HG03378 (cell line): ENCODE results near the gene PHLDB1.
"Not testable (repeated sequence)": the region's sequence is repeated elsewhere in the genome, so short reads cannot be mapped to it uniquely, and the experiment has no call there.

Experiments used
- ATAC-seq: cut with Tn5 transposase; IDR thresholded peaks from one replicate; pipeline ENCODE4 v1.9.1; 2021; ENCODE audit warnings: mild to moderate bottlenecking, moderate library complexity; ENCODE audit not compliant: unreplicated experiment

PHLDB1 gene

DNA sequence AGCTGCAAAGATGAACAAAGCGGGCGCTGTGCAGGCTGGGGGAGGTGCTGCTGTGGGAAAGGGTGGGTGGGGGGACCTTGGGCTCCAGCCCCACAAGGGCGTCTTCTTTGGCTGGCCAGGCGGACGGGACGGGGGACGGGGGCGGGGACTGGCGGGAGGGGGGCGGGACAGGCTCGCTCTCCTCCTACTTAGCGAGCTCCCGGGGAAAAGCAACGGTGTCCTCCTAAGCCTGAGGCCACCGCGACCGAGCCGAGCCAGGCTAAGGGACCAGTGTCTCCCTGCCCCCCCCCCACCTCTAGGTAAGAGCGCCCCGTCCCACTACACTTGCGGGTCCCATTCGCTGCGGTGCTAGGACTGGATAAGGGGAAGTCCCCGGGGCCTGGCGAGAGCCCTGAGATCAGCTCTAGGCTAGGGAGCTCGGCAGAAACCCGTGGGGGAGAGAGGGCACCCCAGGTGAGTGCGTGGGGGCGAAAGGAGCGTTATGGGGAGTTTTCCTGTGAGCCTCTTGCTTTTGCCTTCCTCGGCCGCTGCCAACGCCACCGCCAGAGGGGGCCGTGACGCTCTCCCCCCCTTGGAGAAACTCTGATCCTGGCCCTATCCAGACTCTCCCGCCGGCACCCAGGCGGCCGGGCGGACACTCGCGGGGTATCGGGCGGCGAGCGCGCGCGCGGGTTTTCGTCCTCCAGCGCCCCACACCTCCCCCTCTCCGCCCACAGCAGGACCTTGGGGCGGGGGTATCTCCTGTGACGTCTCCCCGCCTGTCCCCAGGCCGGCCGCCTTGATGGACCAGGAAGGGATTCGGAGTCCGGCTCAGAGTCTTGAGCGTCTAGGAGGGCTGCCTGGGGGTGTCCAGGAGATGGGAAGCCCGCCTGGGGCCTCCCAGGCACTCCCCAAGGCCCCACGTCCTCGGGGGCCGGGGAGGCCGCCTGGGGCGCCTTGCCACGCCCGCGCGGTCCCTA is at the start of gene PHLDB1:
TSS of gene PHLDB1 (plus strand) at position 215 of the 959 bp plus-strand sequence. CDS start 6,222 bp downstream, outside the sequence.
- ATAC-seq, result no peak

DNA sequence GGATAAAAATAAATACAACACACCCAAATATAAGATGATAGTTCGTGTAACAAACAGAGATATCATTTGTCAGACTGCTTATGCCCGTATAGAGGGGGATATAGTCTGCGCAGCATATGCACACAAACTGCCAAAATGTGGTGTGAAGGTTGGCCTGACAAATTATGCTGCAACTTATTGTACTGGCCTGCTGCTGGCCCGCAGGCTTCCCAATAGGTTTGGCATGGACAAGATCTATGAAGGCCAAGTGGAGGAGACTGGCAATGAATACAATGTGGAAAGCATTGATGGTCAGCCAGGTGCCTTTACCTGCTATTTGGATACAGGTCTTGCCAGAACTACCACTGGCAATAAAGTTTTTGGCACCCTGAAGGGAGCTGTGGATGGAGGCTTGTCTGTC is 46.6 kb upstream of the PHLDB1 start:
- ATAC-seq, result no peak

GRCh38 chr11:118565051-118565450 is 42.4 kb upstream of the PHLDB1 start:
- no peak for ATAC-seq

- ATAC-seq, result no peak
Measured at GRCh38 chr11:118569670-118570069, 37.7 kb upstream of the PHLDB1 start.

DNA sequence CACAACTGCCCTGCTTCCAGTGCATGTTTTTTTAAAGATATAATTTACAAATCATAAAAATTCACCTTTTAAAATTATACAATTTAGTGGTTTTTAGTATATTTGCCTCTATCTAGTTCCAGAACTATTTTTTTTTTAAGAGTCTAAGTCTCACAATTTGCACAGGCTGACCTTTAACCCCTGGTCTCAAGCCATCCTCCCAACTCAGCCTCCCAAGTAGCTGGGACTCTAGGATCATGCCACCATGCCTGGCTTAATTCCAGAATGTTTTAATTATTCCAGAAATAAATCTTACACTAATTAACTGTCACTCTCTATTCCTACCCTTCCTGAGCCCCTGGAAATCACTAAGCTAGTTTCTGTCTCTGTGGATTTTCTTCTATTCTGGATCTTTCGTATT is 36.6 kb upstream of the PHLDB1 start:
- ATAC-seq, result no peak

GRCh38 chr11:118571701-118572060 is 35.7 kb upstream of the PHLDB1 start:
- ATAC-seq, result not testable (repeated sequence)

DNA sequence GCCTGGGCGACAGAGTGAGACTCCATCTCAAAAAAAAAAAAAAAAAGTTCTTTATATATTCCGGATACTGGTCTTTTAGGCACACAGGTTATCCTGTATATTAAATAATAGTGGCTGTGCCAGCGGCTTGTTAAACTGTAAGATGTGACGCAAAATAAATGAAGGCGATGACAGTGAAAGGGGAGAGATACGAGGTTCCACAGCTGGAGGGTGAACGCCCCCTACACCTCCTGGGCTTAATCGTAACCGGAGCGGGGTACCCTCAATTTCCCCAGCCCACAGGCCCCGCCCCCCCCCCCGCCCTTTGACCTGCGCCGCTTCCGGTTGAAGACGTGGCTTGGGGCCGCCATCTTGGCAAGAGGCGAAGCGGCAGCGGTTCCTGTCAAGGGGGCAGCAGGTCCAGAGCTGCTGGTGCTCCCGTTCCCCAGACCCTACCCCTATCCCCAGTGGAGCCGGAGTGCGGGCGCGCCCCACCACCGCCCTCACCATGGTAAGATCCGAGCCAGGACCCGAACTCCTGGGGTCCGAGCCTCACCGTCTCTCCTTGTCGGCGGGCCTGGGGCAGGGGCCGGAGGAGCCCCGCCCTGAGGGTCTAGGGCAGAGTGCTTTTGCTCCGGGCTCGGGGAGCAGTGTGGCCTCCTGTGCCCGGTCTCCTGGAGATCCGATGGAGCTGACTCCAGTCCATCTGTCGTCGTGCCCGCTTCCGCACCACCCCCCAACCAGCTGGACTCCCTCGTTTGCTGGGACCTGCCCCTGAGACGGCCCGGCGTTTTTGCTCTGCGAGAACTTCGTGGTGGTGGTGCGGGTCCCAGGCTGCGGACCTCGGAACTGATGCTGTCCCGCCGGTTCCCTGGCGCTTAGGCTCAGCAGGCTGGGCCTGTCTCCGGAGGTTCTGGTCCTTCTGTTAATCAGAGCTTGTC is 35.1 kb upstream of the PHLDB1 start, which contains the start of gene ARCN1:
TSS of gene ARCN1 (plus strand) at position 349 of the 920 bp plus-strand sequence. CDS start at position 488, 139 bp downstream.
- peak; percentile 48 for ATAC-seq

DNA sequence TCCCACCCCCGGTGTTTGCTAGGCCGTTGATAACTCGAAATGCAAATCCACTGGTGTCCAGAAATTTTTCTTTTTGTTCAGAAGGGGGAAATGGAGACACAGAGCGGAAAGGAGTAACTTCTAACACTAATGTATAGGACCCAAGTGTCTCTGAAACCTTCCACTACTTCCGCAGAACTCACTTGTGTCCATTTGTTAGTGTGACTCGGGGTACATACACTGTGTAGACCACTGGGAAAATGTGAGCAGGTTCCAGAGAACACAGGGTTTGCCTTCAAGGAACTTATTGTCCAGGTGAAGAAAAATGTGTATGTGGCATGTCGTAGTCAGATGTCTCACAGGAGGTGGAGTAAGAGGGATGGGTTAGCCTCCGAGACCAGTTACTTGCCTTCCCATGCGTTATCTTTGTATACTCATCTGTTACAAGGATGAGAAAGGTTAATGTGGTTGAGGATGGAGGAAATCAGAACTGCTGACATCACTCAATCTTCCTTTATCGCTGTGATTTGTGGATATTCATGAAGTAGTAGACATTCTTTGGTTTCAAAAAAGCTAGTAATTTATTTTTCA is 34.3 kb upstream of the PHLDB1 start:
- ATAC-seq, result peak; percentile 25

DNA sequence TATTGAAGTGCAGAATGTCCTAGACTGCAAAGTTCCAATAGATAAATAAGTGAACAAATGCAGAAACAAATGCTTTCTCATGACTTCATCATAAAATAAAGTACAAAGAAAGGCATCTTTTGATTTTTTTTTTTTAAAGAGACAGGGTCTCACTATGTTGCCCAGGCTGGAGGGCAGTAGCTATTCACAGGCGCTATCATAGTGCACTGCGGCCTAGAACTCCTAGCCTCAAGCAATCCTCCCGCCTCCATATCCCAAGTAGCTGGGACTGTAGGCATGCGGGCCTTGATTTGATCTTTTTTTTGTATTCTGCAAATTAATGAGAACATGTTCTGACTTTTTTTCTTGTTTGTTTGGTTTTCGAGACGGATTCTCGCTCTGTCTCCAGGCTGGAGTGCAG is 32.8 kb upstream of the PHLDB1 start:
- ATAC-seq, result no peak

- ATAC-seq, result not testable (repeated sequence)
Measured at GRCh38 chr11:118577995-118578394, 29.4 kb upstream of the PHLDB1 start.

DNA sequence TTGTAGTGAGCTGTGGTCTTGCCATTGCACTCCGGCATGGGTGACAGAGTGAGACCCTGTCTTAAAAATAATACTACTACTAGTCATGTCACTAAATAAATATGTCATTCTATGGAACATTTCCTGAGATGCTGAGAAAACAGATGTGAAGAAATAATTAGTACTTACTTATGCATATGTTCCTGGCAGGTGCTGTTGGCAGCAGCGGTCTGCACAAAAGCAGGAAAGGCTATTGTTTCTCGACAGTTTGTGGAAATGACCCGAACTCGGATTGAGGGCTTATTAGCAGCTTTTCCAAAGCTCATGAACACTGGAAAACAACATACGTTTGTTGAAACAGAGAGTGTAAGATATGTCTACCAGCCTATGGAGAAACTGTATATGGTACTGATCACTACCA is 26.4 kb upstream of the PHLDB1 start:
- ATAC-seq, result no peak

DNA sequence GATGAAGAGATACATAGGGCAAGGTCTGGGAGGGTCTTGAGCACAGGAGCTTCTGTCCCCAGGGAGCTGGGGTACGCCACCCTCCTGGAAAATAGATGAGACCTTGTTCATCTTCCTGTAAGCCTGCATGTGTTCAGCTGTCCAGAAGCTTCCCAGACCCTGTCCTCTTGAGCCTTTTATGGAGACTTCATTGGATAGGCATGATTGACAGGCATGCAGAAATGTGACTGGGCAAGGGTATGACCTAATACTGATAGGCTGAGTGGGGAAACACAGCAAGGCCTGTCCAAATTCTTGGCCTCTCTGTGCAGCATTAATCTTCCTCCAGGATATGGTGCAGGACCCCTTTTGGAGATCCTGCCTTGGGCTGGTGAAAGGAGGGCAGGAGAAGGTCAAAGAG is 19.5 kb upstream of the PHLDB1 start:
- ATAC-seq, result no peak

GRCh38 chr11:118592616-118593367 is 14.6 kb upstream of the PHLDB1 start:
- no peak for ATAC-seq

- ATAC-seq, result not testable (repeated sequence)
Measured at GRCh38 chr11:118594984-118595383, 12.4 kb upstream of the PHLDB1 start.

DNA sequence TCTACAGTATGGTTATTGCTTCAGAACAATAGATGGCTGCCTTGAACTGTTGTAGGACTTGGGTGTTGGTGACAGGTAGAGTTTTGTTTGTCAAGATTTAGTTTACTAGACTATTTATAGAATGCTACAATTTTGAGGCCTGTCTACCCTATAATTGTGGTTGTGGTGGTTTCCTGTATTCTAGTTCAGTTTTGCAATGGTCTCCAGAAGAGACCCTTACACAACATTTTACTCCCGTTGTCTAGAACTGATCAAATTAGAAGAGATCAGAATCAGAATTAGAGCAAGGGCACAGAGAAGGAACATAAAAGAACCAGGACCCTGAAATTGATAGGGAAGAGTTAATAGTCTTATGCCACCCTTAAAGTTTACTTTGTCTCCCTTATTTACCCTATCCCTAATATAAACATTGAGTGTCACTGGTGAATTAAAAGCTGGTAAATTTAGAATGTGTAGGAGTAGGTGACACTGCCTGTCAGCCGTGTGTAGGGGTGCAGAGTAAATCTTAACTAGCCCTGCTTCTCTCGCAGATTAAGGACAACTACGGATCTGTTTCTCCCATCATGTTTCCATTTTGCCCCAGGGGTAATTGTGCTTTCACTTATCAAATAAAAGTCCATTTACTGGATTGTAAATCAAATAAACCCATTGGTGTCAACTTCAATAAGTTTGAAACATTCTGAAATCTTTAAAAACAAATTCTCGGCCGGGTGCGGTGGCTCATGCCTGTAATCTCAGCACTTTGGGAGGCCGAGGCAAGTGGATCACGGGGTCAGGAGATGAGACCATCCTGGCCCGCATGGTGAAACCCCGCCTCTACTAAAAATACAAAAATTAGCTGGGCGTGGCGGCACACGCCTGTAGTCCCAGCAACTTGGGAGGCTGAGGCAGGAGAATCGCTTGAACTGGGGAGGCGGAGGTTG is 10.9 kb upstream of the PHLDB1 start:
- ATAC-seq, result no peak

- ATAC-seq, result no peak
Measured at GRCh38 chr11:118597556-118597955, 9.9 kb upstream of the PHLDB1 start.

GRCh38 chr11:118602331-118602730 is 5.1 kb upstream of the PHLDB1 start:
- no peak for ATAC-seq

GRCh38 chr11:118603709-118604108 is 3.7 kb upstream of the PHLDB1 start:
- ATAC-seq, result not testable (repeated sequence)

DNA sequence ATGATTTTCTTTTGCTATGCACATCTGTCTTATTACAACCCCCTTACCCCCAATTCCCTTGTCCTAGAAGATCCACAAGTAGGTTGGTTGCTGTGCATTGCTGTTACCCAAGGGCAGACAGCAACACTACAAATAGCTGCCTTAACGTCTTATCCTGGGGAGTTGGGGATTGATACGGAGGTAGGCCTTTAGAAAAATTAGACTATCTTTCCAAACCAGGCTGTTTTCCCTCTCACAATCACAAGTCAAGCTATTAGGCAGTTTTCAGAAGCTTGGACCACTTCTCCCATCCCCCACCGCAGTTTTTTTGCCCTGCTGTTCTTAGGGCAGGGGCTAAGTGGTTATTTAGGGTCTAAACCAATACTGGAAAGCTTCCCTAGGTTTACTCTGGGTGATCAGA is 2.8 kb upstream of the PHLDB1 start:
- ATAC-seq, result no peak
